Fibroblast of villous mesenchyme (primary cell): ENCODE results near the gene DLX4. TPM values are rescaled to one million over a fixed set of nuclear protein-coding genes. Genes with fewer than 3 reads are reported as not detected.

Experiments used
- DNase-seq: peaks from one replicate; pipeline ENCODE4 v3.0.0-alpha.2; 2010; ENCODE audit warnings: low read depth
- H3K4me3 ChIP-seq: 2 replicates; pipeline ENCODE4 v1.5.1; 2011; ENCODE audit warnings: low read depth, mild to moderate bottlenecking, low read length
- CTCF ChIP-seq: IDR thresholded peaks from 2 replicates; pipeline ENCODE4 v1.5.1; 2012; ENCODE audit warnings: low read depth, mild to moderate bottlenecking, low read length; ENCODE audit not compliant: insufficient read depth
- total RNA-seq: library from RNA; depleted of rRNA; stranded (reverse); fragments of >200 nt; gene quantifications from 2 replicates; pipeline ENCODE4 v1.2.3, GENCODE V29; 2012

The DLX4 gene
- total RNA-seq, 1 donor: not detected

- no peak overlapping the region for H3K4me3 ChIP-seq
These were observed 24.6 kb upstream of the DLX4 start for GRCh38 chr17:49944273-49944870.

GRCh38 chr17:49946208-49946607 lies 22.8 kb upstream of the DLX4 start:
- no peak overlapping the region for H3K4me3 ChIP-seq
- no peak for TF ChIP-seq CTCF
- DNase-seq: no peak

More at GRCh38 chr17:49944273-49944870, 24.6 kb upstream of the DLX4 start:
- TF ChIP-seq CTCF: no peak
- no peak for DNase-seq

DNA sequence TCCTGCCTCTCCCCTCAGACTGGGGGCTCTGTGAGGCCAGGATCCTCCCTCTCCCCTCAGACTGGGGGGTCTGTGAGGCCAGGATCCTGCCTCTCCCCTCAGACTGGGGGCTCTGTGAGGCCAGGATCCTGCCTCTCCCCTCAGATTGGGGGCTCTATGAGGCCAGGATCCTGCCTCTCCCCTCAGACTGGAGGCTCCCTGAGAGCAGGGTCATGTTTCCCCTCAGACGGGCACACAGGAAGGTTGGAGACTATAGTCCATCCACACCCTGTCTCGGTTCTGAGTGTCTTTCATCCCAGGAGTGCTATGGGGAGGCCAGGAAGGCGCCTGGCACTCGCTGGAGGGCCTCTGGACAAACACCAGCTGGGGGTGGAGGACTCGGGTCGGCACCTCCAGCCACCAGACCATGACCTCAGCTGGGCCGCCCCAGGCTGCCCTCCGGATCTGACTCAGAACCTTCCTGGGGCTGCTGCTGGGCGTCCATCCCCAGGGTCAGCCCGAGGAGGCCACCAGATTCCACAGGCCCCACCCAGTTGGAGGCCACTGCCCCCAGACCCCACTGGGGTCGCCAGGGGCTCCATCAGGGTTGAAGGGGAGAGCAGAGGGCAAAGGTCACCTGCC lies 21.9 kb upstream of the DLX4 start:
- no peak overlapping the region for H3K4me3 ChIP-seq
- DNase-seq: no peak
- TF ChIP-seq CTCF: no peak

DNA sequence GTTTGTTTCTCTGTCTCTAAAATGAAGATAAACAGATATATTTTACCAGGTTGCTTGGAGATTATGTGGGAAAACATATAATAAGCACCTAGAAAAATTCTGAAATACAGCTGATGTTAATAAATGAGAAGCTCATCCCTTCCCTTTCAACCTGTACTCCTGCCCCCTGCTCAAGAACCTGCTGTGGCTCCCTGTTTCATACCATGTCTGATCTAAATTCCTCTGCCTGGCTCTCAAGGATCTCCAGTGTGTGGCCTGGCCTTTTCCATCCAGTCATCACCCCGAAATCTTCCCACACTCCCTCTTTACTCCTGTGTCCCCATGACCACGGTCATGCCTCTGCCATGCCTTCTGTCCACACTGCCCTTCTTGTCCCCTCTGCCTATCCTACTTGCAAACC lies 19.4 kb upstream of the DLX4 start:
- no peak overlapping the region for H3K4me3 ChIP-seq
- TF ChIP-seq CTCF: no peak
- DNase-seq: no peak

DNA sequence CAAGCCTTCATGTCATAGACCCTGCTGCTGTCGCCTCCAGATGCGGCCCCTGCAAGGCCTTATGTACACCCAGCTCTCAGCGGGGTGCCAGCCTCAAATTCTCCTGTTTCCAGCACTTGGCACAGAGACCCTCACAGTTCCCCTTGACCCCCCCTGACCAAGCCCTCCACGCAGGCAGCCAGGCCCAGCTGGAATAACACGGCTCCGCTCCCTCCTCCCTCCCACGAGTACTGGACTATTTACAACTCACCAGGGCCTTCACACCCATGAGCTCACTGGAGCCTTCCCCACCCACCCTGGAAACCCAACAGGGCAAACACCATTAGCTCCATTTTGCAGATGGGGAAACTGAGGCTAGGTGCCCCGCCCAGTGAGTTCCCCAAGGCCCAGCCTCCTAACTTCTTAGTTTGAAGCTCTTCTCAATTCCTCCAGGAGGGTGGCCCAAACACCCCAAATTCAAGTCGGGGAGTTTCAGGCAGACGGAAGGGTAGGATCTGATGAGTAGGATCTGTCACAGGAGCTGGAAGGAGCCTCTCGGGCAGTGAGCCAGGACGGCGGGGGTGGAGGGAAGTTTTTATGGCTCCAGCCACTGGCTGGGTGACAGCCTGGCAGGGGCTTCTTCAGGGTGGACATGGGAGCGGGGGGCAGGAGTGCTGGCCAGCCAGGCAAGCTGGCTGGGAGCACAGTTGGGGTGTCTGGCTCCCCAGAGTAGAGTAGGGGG lies 17.5 kb upstream of the DLX4 start:
- H3K4me3 ChIP-seq: no peak overlapping the region
- no peak for TF ChIP-seq CTCF
- no peak for DNase-seq

GRCh38 chr17:49952209-49952911 lies 16.6 kb upstream of the DLX4 start:
- no peak overlapping the region for H3K4me3 ChIP-seq
- DNase-seq: peak; percentile 67
- TF ChIP-seq CTCF: peak; percentile 87
